Right lobe of liver (tissue), 6 donors: ENCODE measurements around the gene PEPD. TPM values are rescaled to one million over a fixed set of nuclear protein-coding genes. Genes with fewer than 3 reads are reported as not detected.

Source experiments
- ATAC-seq, 4 donors: fragments of 200-7000 bp; cut with Tn5 transposase; one replicate each; pipeline ENCODE4 v1.9.1; 2020; ENCODE audit warnings: mild to moderate bottlenecking in 4 of 4, moderate library complexity in 4 of 4
- DNase-seq, 3 donors: peaks; one replicate each; pipeline ENCODE4 v3.0.0-alpha.2; 2020
- H3K27ac ChIP-seq, 3 donors: fragments of 200-600 bp; one replicate each; pipeline ENCODE4 v1.8.0; 2022
- H3K27me3 ChIP-seq, 2 donors: fragments of 200-600 bp; one replicate each; pipeline ENCODE4 v1.8.0; 2022
- H3K36me3 ChIP-seq, 4 donors: fragments of 200-600 bp; sonication (generic) in 1 of 4; one replicate each; pipeline versions ENCODE4 v1.5.1 to v1.8.0; 2017 to 2022; ENCODE audit warnings: control low read depth in 1 of 4
- H3K4me1 ChIP-seq, 4 donors: fragments of 200-600 bp; sonication (generic) in 1 of 4; one replicate each; pipeline versions ENCODE4 v1.5.1 to v1.8.0; 2017 to 2022; ENCODE audit warnings: control low read depth in 1 of 4
- H3K4me3 ChIP-seq, 3 donors: fragments of 200-600 bp; one replicate each; pipeline ENCODE4 v1.8.0; 2022
- H3K9me3 ChIP-seq, 4 donors: fragments of 200-600 bp; sonication (generic) in 1 of 4; one replicate each; pipeline versions ENCODE4 v1.5.1 to v1.8.0; 2017 to 2022; ENCODE audit warnings: control low read depth in 1 of 4
- POLR2A ChIP-seq: fragments of 450-650 bp; IDR thresholded peaks from one replicate; pipeline ENCODE4 v1.6.1; 2017; ENCODE audit warnings: antibody characterized with exemption, mild to moderate bottlenecking
- WGBS: methylation state at CpG from one replicate; pipeline ENCODE4 v1.1.6; 2018; ENCODE audit warnings: low coverage, low lambda C conversion rate; ENCODE audit not compliant: insufficient coverage; ENCODE audit errors: missing lambda C conversion rate; 5-methylcytosine and 5-hydroxymethylcytosine counted together
- intact Hi-C, 2 donors: fragments of 100-400 bp; cut with DNase I; formaldehyde crosslinking; loops; one replicate each; pipeline versions ENCODE4 v1.11.2 to v1.14.1; 2022
- total RNA-seq, 6 experiments: library from RNA; depleted of rRNA in 2 of 6; stranded (reverse); fragments of >200 nt in 2 of 6; fragmentation: NEBNext Ultra II Directional in 3 of 6; extraction: Animal tissue kit (Norgen Biotek cat#: 25700) in 3 of 6; gene quantifications; one replicate each; pipeline versions ENCODE4 v1.1.0 to v1.2.4, GENCODE V29; 2016 to 2023
- TF ChIP-seq, protein P1 (sequence below), 4 donors: fragments of 200-600 bp in 3 of 4; fragments of 450-650 bp in 1 of 4; IDR thresholded peaks; one replicate each; pipeline versions ENCODE4 v1.5.1 to v1.8.0; 2016 to 2022; ENCODE audit warnings: antibody characterized with exemption in 4 of 4, mild to moderate bottlenecking in 2 of 4
- donor health status: DM: no; HTN: yes; CAD: no.
- donor health status: DM: no; HTN: no; CAD: no.
- donor health status: DM: no; HTN: no; CAD: no.
- donor health status: DM: no; HTN: yes; CAD: no.
- donor health status: DM: no; HTN: yes; CAD: no.

PEPD gene
- total RNA-seq, 6 experiments from 2014 or later = 121 to 261 (median 167) TPM

- H3K4me3 ChIP-seq = no peak overlapping the region
- 69% methylated on average over 3 of the region's 6 CpGs for WGBS
- H3K27me3 ChIP-seq = no peaks in the 10 kb centered on the region
- peaks cover 0 to 4% (median 0%) of the 10 kb centered on the region in 4 donors for H3K36me3 ChIP-seq
- H3K27ac ChIP-seq = no peak overlapping the region
- intact Hi-C loops = no loop called here
- DNase-seq (peak in 1 of 3 donors; percentile 27), ATAC-seq (no peak)
- H3K4me1 ChIP-seq = no peaks in the 10 kb centered on the region
- no peaks in the 10 kb centered on the region for H3K9me3 ChIP-seq
- TF ChIP-seq, protein P1, sequence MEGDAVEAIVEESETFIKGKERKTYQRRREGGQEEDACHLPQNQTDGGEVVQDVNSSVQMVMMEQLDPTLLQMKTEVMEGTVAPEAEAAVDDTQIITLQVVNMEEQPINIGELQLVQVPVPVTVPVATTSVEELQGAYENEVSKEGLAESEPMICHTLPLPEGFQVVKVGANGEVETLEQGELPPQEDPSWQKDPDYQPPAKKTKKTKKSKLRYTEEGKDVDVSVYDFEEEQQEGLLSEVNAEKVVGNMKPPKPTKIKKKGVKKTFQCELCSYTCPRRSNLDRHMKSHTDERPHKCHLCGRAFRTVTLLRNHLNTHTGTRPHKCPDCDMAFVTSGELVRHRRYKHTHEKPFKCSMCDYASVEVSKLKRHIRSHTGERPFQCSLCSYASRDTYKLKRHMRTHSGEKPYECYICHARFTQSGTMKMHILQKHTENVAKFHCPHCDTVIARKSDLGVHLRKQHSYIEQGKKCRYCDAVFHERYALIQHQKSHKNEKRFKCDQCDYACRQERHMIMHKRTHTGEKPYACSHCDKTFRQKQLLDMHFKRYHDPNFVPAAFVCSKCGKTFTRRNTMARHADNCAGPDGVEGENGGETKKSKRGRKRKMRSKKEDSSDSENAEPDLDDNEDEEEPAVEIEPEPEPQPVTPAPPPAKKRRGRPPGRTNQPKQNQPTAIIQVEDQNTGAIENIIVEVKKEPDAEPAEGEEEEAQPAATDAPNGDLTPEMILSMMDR (IDR thresholded peaks at IDR 0.05) = no peak
- no peak for TF ChIP-seq POLR2A
Measured at GRCh38 chr19:33419788-33420130, 101.8 kb downstream of the PEPD start.

DNA sequence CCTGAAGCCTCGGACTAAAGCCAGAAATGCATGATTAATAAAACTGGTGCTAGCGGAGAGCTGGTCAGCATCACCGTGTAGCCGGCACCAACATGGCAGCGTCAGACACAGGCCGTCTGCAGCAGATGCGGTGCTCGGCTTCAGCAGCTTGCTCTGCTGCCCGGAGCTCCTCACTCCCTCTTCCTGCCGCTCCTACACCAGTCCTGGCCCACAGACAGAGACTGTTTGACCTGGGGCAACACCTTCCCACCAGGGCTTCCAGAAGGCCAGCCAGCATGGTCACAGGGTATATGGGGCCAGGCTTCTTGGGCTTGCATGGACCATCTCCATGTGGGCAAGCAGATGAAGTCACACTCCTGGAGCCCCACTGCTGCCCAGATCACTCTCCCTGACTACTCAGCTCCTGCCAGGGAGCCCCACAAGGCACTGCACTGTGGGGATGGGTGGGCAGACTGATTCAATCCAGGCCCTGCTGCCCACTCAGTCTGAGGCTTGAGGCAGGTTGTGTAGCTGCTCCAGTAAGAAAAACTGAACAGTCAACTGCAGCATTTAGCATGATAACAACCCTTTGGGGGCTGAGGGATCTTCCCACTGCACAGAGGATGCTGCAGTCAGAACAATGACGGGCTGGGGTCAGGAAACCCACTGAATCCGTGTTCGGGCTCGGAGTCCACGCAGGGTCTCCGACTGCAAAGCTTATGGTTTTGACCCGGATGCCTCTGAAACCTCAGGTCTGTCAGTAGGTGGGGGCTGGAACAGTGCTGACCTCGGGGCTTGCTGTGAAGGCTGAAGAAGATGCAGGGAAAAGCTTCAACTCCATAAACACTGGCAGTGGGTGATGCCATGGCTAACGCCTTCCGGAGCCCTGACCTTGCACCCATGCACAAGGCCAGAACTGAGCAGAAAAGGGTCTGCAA is 102.5 kb downstream of the PEPD start:
- ATAC-seq = no peak
- Histone ChIP-seq H3K27me3 (no peaks in the 10 kb centered on the region), H3K4me1 (no peaks in the 10 kb centered on the region), H3K27ac (no peak overlapping the region), H3K4me3 (no peak overlapping the region), H3K36me3 (peaks cover 0 to 4% (median 0%) of the 10 kb centered on the region in 4 donors), H3K9me3 (no peaks in the 10 kb centered on the region)
- TF ChIP-seq, protein P1 (IDR thresholded peaks at IDR 0.05) = no peak
- TF ChIP-seq POLR2A = no peak
- peak in 1 of 3 donors; percentile 37 for DNase-seq
- WGBS = 90% methylated on average over 9 of the region's 20 CpGs
- intact Hi-C loops = no loop called here

GRCh38 chr19:33418461-33418860 is 103.1 kb downstream of the PEPD start:
- ATAC-seq (no peak), DNase-seq (no peak)
- Histone ChIP-seq H3K27ac (no peak overlapping the region), H3K4me1 (no peaks in the 10 kb centered on the region), H3K4me3 (no peak overlapping the region), H3K36me3 (peaks cover 0 to 4% (median 0%) of the 10 kb centered on the region in 4 donors), H3K27me3 (no peaks in the 10 kb centered on the region), H3K9me3 (no peaks in the 10 kb centered on the region)
- WGBS = 100% methylated on average over 3 of the region's 12 CpGs
- TF ChIP-seq, protein P1 (IDR thresholded peaks at IDR 0.05) = no peak
- no peak for TF ChIP-seq POLR2A
- intact Hi-C loops = no loop called here

DNA sequence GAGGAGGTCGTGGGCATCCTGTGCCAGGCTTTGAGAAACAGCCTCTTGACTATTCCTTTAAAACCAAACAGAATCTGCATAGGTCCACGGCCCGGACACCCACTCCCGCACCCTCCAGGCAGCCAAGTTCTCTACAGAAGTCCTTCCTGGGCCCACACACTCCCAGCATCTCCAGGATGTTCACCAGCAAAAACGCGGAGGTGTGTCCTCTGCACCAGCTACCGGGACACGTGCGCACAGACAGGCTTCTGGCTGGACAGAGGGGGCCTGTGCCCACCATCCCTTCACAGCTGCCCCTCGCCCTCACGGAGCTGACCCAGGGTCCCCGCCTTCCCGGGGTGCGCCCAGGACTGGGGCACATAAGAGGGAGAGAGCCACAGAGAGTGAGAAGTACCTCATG is 103.8 kb downstream of the PEPD start:
- Histone ChIP-seq H3K4me3 (no peak overlapping the region), H3K9me3 (no peaks in the 10 kb centered on the region), H3K36me3 (peaks cover 0 to 4% (median 0%) of the 10 kb centered on the region in 4 donors), H3K4me1 (no peaks in the 10 kb centered on the region), H3K27ac (no peak overlapping the region), H3K27me3 (no peaks in the 10 kb centered on the region)
- no peak for TF ChIP-seq POLR2A
- TF ChIP-seq, protein P1 (IDR thresholded peaks at IDR 0.05) = no peak
- ATAC-seq (no peak), DNase-seq (peak in 1 of 3 donors; percentile 49)
- intact Hi-C loops = no loop called here
- WGBS = 89% methylated on average over 5 of the region's 14 CpGs
